ENCODE measurements around the gene EFCAB8.

- TF ChIP-seq POLR2A (IDR thresholded peaks at IDR 0.05; ENCODE audit: low read depth, low read length) (no peak), POU2F2 (IDR thresholded peaks at IDR 0.05; ENCODE audit: low read depth, low read length) (no peak), TAF1 (IDR thresholded peaks at IDR 0.05; ENCODE audit: low read depth, low read length) (no peak), SPI1 (IDR thresholded peaks at IDR 0.05; ENCODE audit: low read depth, low read length) (no peak), POLR2AphosphoS5 (IDR thresholded peaks at IDR 0.05; ENCODE audit: low read depth, low read length) (no peak), PAX5 (IDR thresholded peaks at IDR 0.05; ENCODE audit: insufficient read depth, low read length, severe bottlenecking) (no peak)
These were observed at the start of gene EFCAB8 for GRCh38 chr20:32858701-32859372.

Data from GM12891 (cell line).